Keratinocyte (primary cell): ENCODE results near the gene PI4KA. TPM values are rescaled to one million over a fixed set of nuclear protein-coding genes. Genes with fewer than 3 reads are reported as not detected.
A peak's percentile ranks its signal among the peaks of the same experiment; 100 is the strongest.

Source experiments
- DNase-seq: peaks from one replicate; pipeline ENCODE4 v3.0.0-alpha.2; 2011; ENCODE audit warnings: low read depth, missing footprints, low spot score
- FAIRE-seq: peaks from 2 replicates; lab custom pipeline; 2011; peaks lifted over from hg19 to GRCh38; lab: Jason Lieb, UNC
- H2AFZ ChIP-seq: 2 replicates; pipeline ENCODE4 v1.6.0; 2012; ENCODE audit warnings: low read length, control low read depth, inconsistent platforms; ENCODE audit not compliant: control insufficient read depth
- H3K27ac ChIP-seq: 2 replicates; pipeline ENCODE4 v1.5.1; 2011; ENCODE audit warnings: low read length; ENCODE audit not compliant: control insufficient read depth, insufficient read depth
- H3K27me3 ChIP-seq: 3 replicates; pipeline ENCODE4 v1.6.0; 2011; ENCODE audit warnings: low read length; ENCODE audit not compliant: control insufficient read depth, insufficient read depth; ENCODE audit errors: extremely low read depth
- H3K36me3 ChIP-seq, 2 experiments: 2 replicates in 1 of 2; 3 replicates in 1 of 2; pipeline ENCODE4 v1.5.1; 2011; ENCODE audit warnings: low read length in 2 of 2, mild to moderate bottlenecking in 1 of 2; ENCODE audit not compliant: control insufficient read depth in 2 of 2, insufficient read depth in 2 of 2; ENCODE audit errors: extremely low read depth in 1 of 2
- H3K4me1 ChIP-seq: 3 replicates; pipeline ENCODE4 v1.5.1; 2011; ENCODE audit warnings: low read length; ENCODE audit not compliant: control insufficient read depth, insufficient read depth; ENCODE audit errors: extremely low read depth
- H3K4me2 ChIP-seq: 3 replicates; pipeline ENCODE4 v1.6.0; 2011; ENCODE audit warnings: low read depth, low read length; ENCODE audit not compliant: control insufficient read depth, insufficient read depth; ENCODE audit errors: extremely low read depth
- H3K4me3 ChIP-seq, 3 experiments: fragments of 200-600 bp in 1 of 3; sonication (generic) in 1 of 3; 2 replicates in 2 of 3; 3 replicates in 1 of 3; pipeline ENCODE4 v1.5.1; 2011 to 2016; ENCODE audit warnings: low read length in 3 of 3, mild to moderate bottlenecking in 3 of 3, control low read depth in 2 of 3, inconsistent platforms in 1 of 3, low read depth in 1 of 3, mixed read lengths in 1 of 3, mixed run types in 1 of 3, moderate library complexity in 1 of 3; ENCODE audit not compliant: control insufficient read depth in 2 of 3, insufficient read depth in 2 of 3; ENCODE audit errors: extremely low read depth in 1 of 3
- H3K79me2 ChIP-seq: 2 replicates; pipeline ENCODE4 v1.6.0; 2012; ENCODE audit warnings: low read length; ENCODE audit not compliant: control insufficient read depth, insufficient read depth
- H3K9ac ChIP-seq: 3 replicates; pipeline ENCODE4 v1.6.0; 2011; ENCODE audit warnings: low read length; ENCODE audit not compliant: control insufficient read depth, insufficient read depth; ENCODE audit errors: extremely low read depth
- H3K9me1 ChIP-seq: 3 replicates; pipeline ENCODE4 v1.6.0; 2011; ENCODE audit warnings: low read length; ENCODE audit not compliant: control insufficient read depth, insufficient read depth; ENCODE audit errors: extremely low read depth
- H3K9me3 ChIP-seq: 2 replicates; pipeline ENCODE4 v1.5.1; 2012; ENCODE audit warnings: low read depth, low read length; ENCODE audit not compliant: control insufficient read depth
- H4K20me1 ChIP-seq: 3 replicates; pipeline ENCODE4 v1.6.0; 2011; ENCODE audit warnings: low read length; ENCODE audit not compliant: control insufficient read depth, insufficient read depth; ENCODE audit errors: extremely low read depth
- EZH2 ChIP-seq: IDR thresholded peaks from one replicate; pipeline ENCODE4 v1.6.1; 2012; ENCODE audit warnings: inconsistent platforms, mild to moderate bottlenecking, low read length, moderate library complexity
- dilution Hi-C: fragments of 300-500 bp; cut with MboI; formaldehyde crosslinking; loops from one replicate; pipeline ENCODE4 v1.7.0; 2020; ENCODE audit warnings: low sequenced_read_pairs; ENCODE audit not compliant: extremely low pct_ligation_motif_present
- polyA plus RNA-seq, 5 experiments: library from polyadenylated mRNA; depleted of rRNA in 3 of 5; stranded (reverse) in 3 of 5; stranded (forward) in 1 of 5; unstranded in 1 of 5; fragments of >200 nt; gene quantifications; 1 replicate in 1 of 5; 2 replicates in 3 of 5; 3 replicates in 1 of 5; pipeline versions ENCODE4 v1.2.1 to v1.2.3, GENCODE V29; 2011 to 2012; ENCODE audit warnings: missing spikeins in 2 of 5, low read depth in 1 of 5, low replicate concordance in 1 of 5
- TF ChIP-seq, protein P1 (sequence below), 3 experiments: IDR thresholded peaks in 1 of 3; conservative IDR thresholded peaks in 1 of 3; optimal IDR thresholded peaks in 1 of 3; 2 replicates in 2 of 3; 3 replicates in 1 of 3; pipeline versions ENCODE3 to v1.5.1; 2011; ENCODE audit warnings: low read length in 3 of 3, mild to moderate bottlenecking in 3 of 3, moderate library complexity in 2 of 3, control low read depth in 1 of 3, inconsistent platforms in 1 of 3; ENCODE audit not compliant: insufficient read depth in 2 of 3; ENCODE audit errors: extremely low read depth in 1 of 3

The PI4KA gene
- polyA plus RNA-seq, 1 donor (not counting 4 experiments of a cell fraction or from before 2014, with no cell fraction given): 13.6 TPM

DNA sequence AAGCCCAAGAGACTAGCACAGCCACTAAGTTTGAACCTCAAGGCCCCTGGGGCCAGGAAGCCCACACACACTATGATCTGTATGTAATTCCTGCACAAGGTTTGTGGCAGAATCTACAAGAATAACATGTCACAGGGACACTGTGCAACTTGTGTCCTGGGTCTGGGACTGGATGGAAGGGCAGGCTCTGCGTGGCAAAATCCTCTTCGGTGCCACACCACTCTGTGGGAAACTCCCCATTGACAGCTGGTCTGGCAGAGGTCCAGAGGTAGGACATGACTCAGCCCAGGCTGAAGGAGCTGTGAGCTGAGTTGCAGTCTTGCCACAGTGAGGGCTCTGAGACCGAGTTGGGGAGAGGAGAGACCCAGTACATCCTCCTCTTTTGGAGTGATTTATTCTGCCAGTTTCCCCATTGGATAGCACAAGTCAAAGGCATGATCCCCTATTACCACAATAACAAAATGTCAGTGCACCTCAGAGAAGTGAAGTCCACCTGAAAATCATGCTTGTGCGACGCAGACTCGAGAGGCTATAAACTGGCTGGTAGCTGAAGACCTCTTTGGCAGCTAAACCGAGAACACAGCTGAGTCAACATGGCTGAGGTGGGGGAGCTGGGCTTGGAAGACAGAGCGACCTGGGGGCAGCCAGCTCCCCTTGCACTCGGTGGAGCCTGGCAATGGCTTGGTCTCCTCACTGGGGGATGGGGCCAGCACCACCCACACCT, 108.0 kb downstream of the PI4KA start:
- H2AFZ ChIP-seq: no peak overlapping the region
- dilution Hi-C loops: no loop called here
- no peak overlapping the region for H3K27ac ChIP-seq
- H3K36me3 ChIP-seq: peaks cover 4 to 5% of the 10 kb centered on the region in 2 experiments
- no peaks in the 10 kb centered on the region for H3K9me3 ChIP-seq
- H3K79me2 ChIP-seq: no peaks in the 10 kb centered on the region
- FAIRE-seq (peak; percentile 74), DNase-seq (peak; percentile 28)
- peaks cover 10% of the 10 kb centered on the region for H4K20me1 ChIP-seq
- H3K4me3 ChIP-seq: no peak overlapping the region
- H3K9me1 ChIP-seq: peaks cover 3% of the 10 kb centered on the region
- H3K27me3 ChIP-seq: no peaks in the 10 kb centered on the region
- TF ChIP-seq EZH2: no peak
- TF ChIP-seq, protein P1, sequence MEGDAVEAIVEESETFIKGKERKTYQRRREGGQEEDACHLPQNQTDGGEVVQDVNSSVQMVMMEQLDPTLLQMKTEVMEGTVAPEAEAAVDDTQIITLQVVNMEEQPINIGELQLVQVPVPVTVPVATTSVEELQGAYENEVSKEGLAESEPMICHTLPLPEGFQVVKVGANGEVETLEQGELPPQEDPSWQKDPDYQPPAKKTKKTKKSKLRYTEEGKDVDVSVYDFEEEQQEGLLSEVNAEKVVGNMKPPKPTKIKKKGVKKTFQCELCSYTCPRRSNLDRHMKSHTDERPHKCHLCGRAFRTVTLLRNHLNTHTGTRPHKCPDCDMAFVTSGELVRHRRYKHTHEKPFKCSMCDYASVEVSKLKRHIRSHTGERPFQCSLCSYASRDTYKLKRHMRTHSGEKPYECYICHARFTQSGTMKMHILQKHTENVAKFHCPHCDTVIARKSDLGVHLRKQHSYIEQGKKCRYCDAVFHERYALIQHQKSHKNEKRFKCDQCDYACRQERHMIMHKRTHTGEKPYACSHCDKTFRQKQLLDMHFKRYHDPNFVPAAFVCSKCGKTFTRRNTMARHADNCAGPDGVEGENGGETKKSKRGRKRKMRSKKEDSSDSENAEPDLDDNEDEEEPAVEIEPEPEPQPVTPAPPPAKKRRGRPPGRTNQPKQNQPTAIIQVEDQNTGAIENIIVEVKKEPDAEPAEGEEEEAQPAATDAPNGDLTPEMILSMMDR (optimal IDR thresholded peaks at IDR 0.05 in 1 of 3, IDR thresholded peaks at IDR 0.05 in 1 of 3, conservative IDR thresholded peaks at IDR 0.05 in 1 of 3; ENCODE audit: extremely low read depth in 1 of 3, insufficient read depth in 2 of 3, low read length in 3 of 3): no peak
- H3K4me2 ChIP-seq: no peak overlapping the region
- H3K9ac ChIP-seq: no peak overlapping the region
- H3K4me1 ChIP-seq: no peaks in the 10 kb centered on the region

- H3K4me3 ChIP-seq: no peak overlapping the region
- H3K9me1 ChIP-seq: peaks cover 3% of the 10 kb centered on the region
- H3K79me2 ChIP-seq: no peaks in the 10 kb centered on the region
- dilution Hi-C loops: no loop called here
- H3K9ac ChIP-seq: no peak overlapping the region
- no peak overlapping the region for H2AFZ ChIP-seq
- peaks cover 4 to 6% of the 10 kb centered on the region in 2 experiments for H3K36me3 ChIP-seq
- H3K9me3 ChIP-seq: no peaks in the 10 kb centered on the region
- H4K20me1 ChIP-seq: peaks cover 10% of the 10 kb centered on the region
- FAIRE-seq: no peak
- DNase-seq: no peak
- H3K27ac ChIP-seq: no peak overlapping the region
- no peaks in the 10 kb centered on the region for H3K27me3 ChIP-seq
- H3K4me1 ChIP-seq: no peaks in the 10 kb centered on the region
- no peak for TF ChIP-seq EZH2
- TF ChIP-seq, protein P1 (optimal IDR thresholded peaks at IDR 0.05 in 1 of 3, IDR thresholded peaks at IDR 0.05 in 1 of 3, conservative IDR thresholded peaks at IDR 0.05 in 1 of 3; ENCODE audit: extremely low read depth in 1 of 3, insufficient read depth in 2 of 3, low read length in 3 of 3): no peak
- H3K4me2 ChIP-seq: no peak overlapping the region
These were observed 109.2 kb downstream of the PI4KA start for GRCh38 chr22:20749453-20749852.
